GM12878 (cell line): ENCODE data around the gene MXRA8. TPM values are rescaled to one million over a fixed set of nuclear protein-coding genes. Genes with fewer than 3 reads are reported as not detected.

Source experiments
- ASH2L ChIP-seq: fragments of 300-600, 200-600 bp; sonication (generic); IDR thresholded peaks from 2 replicates; pipeline ENCODE4 v1.6.1; 2017; ENCODE audit warnings: low read depth, mild to moderate bottlenecking, borderline replicate concordance
- ATF7 ChIP-seq: fragments of 450-650 bp; IDR thresholded peaks from 2 replicates; pipeline ENCODE4 v1.6.1; 2016; ENCODE audit warnings: low read depth, mild to moderate bottlenecking
- BRCA1 ChIP-seq: IDR thresholded peaks from 2 replicates; pipeline ENCODE4 v1.6.1; 2011; ENCODE audit warnings: low read depth, low read length, improper control_type of control experiment
- CHD1 ChIP-seq: IDR thresholded peaks from 2 replicates; pipeline ENCODE4 v1.6.1; 2012; ENCODE audit warnings: low read depth, low read length, improper control_type of control experiment
- ESRRA ChIP-seq: IDR thresholded peaks from 2 replicates; pipeline ENCODE4 v1.6.1; 2012; ENCODE audit warnings: mild to moderate bottlenecking, low read length, improper control_type of control experiment
- EZH2 ChIP-seq: IDR thresholded peaks from 2 replicates; pipeline ENCODE4 v1.6.1; 2012; ENCODE audit warnings: low read depth, mild to moderate bottlenecking, control low read depth, inconsistent platforms, low read length, borderline replicate concordance; ENCODE audit not compliant: control insufficient read depth
- FOXM1 ChIP-seq: IDR thresholded peaks from 2 replicates; pipeline ENCODE4 v1.6.1; 2012; ENCODE audit warnings: low read depth, mild to moderate bottlenecking, inconsistent platforms, low read length, moderate library complexity
- MEF2A ChIP-seq: IDR thresholded peaks from 2 replicates; pipeline ENCODE4 v1.6.1; 2011; ENCODE audit warnings: low read depth, mild to moderate bottlenecking, low read length, moderate library complexity; ENCODE audit not compliant: insufficient read depth
- NBN ChIP-seq: fragments of 450-650 bp; IDR thresholded peaks from 2 replicates; pipeline ENCODE4 v1.6.1; 2016
- NFYB ChIP-seq: IDR thresholded peaks from 2 replicates; pipeline ENCODE4 v1.6.1; 2011; ENCODE audit warnings: low read depth, mild to moderate bottlenecking, low read length, improper control_type of control experiment, moderate library complexity; ENCODE audit not compliant: insufficient read depth
- NR2C1 ChIP-seq: fragments of 450-650 bp; IDR thresholded peaks from 2 replicates; pipeline ENCODE4 v1.6.1; 2017; ENCODE audit warnings: antibody characterized with exemption, mild to moderate bottlenecking, moderate library complexity
- NR2C2 ChIP-seq: IDR thresholded peaks from 2 replicates; pipeline ENCODE4 v1.6.1; 2011; ENCODE audit warnings: borderline replicate concordance, low read depth; ENCODE audit not compliant: control insufficient read depth, insufficient read length
- POU2F2 ChIP-seq: IDR thresholded peaks from 3 replicates; pipeline ENCODE4 v1.6.1; 2011; ENCODE audit warnings: low read depth, mild to moderate bottlenecking, low read length, borderline replicate concordance
- RUNX3 ChIP-seq: IDR thresholded peaks from 2 replicates; pipeline ENCODE4 v1.6.1; 2012; ENCODE audit warnings: low read length, inconsistent platforms
- SIN3A ChIP-seq: IDR thresholded peaks from 2 replicates; pipeline ENCODE4 v1.6.1; 2012; ENCODE audit warnings: low read depth, low read length, improper control_type of control experiment
- SMARCA5 ChIP-seq: fragments of 450-650 bp; IDR thresholded peaks from 2 replicates; pipeline ENCODE4 v1.6.1; 2017; ENCODE audit warnings: mild to moderate bottlenecking
- TARDBP ChIP-seq: IDR thresholded peaks from 2 replicates; pipeline ENCODE4 v1.6.1; 2016; ENCODE audit warnings: borderline replicate concordance
- TCF12 ChIP-seq: IDR thresholded peaks from 2 replicates; pipeline ENCODE4 v1.6.1; 2011; ENCODE audit warnings: low read depth, mild to moderate bottlenecking, low read length
- TCF3 ChIP-seq: IDR thresholded peaks from 2 replicates; pipeline ENCODE4 v1.6.1; 2012; ENCODE audit warnings: low read depth, mild to moderate bottlenecking, low read length, borderline replicate concordance; ENCODE audit not compliant: insufficient read depth
- polyA plus RNA-seq, 11 experiments: library from polyadenylated mRNA; depleted of rRNA in 4 of 11; unstranded in 6 of 11; stranded (reverse) in 5 of 11; fragments of >200 nt; fragmentation: Nextera tagmentation in 4 of 11; fragmentation: Illumina TruSeq in 1 of 11; extraction: Ambion mirVana in 4 of 11; extraction: Trizol in 1 of 11; gene quantifications; 1 replicate in 1 of 11; 2 replicates in 10 of 11; pipeline versions ENCODE4 v1.2.1 to v1.2.3, GENCODE V29; 2011 to 2016; ENCODE audit warnings: inconsistent platforms in 2 of 11, missing spikeins in 2 of 11, low read depth in 1 of 11
- total RNA-seq, 4 experiments: library from RNA; depleted of rRNA in 3 of 4; stranded (reverse); fragments of >200 nt in 3 of 4; fragmentation: Illumina TruSeq in 1 of 4; extraction: Trizol in 1 of 4; gene quantifications; 2 replicates each; pipeline versions ENCODE4 v1.2.1 to v1.2.3, GENCODE V29; 2013 to 2021
- TF ChIP-seq, protein P1 (sequence below): fragments of 450-650 bp; IDR thresholded peaks from 2 replicates; pipeline ENCODE4 v1.6.1; 2017; ENCODE audit warnings: antibody characterized with exemption, mild to moderate bottlenecking, moderate library complexity
- TF ChIP-seq, protein P2 (sequence below), 3 experiments: IDR thresholded peaks in 2 of 3; conservative IDR thresholded peaks in 1 of 3; 2 replicates each; pipeline ENCODE4 v1.5.1; 2011; ENCODE audit warnings: low read depth in 3 of 3, low read length in 3 of 3, mild to moderate bottlenecking in 3 of 3, control low read depth in 2 of 3, moderate library complexity in 2 of 3, inconsistent platforms in 1 of 3, mixed read lengths in 1 of 3; ENCODE audit not compliant: control insufficient read depth in 2 of 3, insufficient read depth in 1 of 3; ENCODE audit errors: extremely low read depth in 1 of 3
- TF ChIP-seq, protein P3 (sequence below): IDR thresholded peaks from 2 replicates; pipeline ENCODE4 v1.6.1; 2011; ENCODE audit warnings: low read depth, mild to moderate bottlenecking, low read length, moderate library complexity, borderline replicate concordance; ENCODE audit errors: extremely low read depth
- TF ChIP-seq, protein P4 (sequence below): fragments of 450-650 bp; conservative IDR thresholded peaks from 2 replicates; pipeline ENCODE4 v1.6.1; 2017; ENCODE audit warnings: mild to moderate bottlenecking, moderate library complexity

The MXRA8 gene
- total and polyA plus RNA-seq, 10 of the 15 experiments (the other 5 are each of a cell fraction or from before 2014, with no cell fraction given), result 0.11 to 0.54 (median 0.21) TPM; not detected in 6

- no peak for TF ChIP-seq NFYB
- peak; percentile 91 for TF ChIP-seq ATF7
- no peak for TF ChIP-seq FOXM1
- TF ChIP-seq ESRRA, result no peak; the same call in 1 of the 2 replicates
- no peak for TF ChIP-seq NR2C2
- TF ChIP-seq, protein P1, sequence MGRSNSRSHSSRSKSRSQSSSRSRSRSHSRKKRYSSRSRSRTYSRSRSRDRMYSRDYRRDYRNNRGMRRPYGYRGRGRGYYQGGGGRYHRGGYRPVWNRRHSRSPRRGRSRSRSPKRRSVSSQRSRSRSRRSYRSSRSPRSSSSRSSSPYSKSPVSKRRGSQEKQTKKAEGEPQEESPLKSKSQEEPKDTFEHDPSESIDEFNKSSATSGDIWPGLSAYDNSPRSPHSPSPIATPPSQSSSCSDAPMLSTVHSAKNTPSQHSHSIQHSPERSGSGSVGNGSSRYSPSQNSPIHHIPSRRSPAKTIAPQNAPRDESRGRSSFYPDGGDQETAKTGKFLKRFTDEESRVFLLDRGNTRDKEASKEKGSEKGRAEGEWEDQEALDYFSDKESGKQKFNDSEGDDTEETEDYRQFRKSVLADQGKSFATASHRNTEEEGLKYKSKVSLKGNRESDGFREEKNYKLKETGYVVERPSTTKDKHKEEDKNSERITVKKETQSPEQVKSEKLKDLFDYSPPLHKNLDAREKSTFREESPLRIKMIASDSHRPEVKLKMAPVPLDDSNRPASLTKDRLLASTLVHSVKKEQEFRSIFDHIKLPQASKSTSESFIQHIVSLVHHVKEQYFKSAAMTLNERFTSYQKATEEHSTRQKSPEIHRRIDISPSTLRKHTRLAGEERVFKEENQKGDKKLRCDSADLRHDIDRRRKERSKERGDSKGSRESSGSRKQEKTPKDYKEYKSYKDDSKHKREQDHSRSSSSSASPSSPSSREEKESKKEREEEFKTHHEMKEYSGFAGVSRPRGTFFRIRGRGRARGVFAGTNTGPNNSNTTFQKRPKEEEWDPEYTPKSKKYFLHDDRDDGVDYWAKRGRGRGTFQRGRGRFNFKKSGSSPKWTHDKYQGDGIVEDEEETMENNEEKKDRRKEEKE, result 0 out of 2 replicates have a peak, but pooled peaks have one; percentile 27
- peak; percentile 82 for TF ChIP-seq TARDBP
- TF ChIP-seq, protein P2, sequence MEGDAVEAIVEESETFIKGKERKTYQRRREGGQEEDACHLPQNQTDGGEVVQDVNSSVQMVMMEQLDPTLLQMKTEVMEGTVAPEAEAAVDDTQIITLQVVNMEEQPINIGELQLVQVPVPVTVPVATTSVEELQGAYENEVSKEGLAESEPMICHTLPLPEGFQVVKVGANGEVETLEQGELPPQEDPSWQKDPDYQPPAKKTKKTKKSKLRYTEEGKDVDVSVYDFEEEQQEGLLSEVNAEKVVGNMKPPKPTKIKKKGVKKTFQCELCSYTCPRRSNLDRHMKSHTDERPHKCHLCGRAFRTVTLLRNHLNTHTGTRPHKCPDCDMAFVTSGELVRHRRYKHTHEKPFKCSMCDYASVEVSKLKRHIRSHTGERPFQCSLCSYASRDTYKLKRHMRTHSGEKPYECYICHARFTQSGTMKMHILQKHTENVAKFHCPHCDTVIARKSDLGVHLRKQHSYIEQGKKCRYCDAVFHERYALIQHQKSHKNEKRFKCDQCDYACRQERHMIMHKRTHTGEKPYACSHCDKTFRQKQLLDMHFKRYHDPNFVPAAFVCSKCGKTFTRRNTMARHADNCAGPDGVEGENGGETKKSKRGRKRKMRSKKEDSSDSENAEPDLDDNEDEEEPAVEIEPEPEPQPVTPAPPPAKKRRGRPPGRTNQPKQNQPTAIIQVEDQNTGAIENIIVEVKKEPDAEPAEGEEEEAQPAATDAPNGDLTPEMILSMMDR (IDR thresholded peaks at IDR 0.05 in 2 of 3, conservative IDR thresholded peaks at IDR 0.05 in 1 of 3; ENCODE audit: control insufficient read depth in 2 of 3, extremely low read depth in 1 of 3, insufficient read depth in 1 of 3, low read depth in 3 of 3, low read length in 3 of 3), result peak in 2 of 3 experiments; percentile 33 to 35; a peak in 3 of 6 replicates
- peak; percentile 98; the same call in 1 of the 2 replicates for TF ChIP-seq ASH2L
- TF ChIP-seq EZH2, result no peak
- TF ChIP-seq NR2C1, result peak; percentile 97
- TF ChIP-seq, protein P3, sequence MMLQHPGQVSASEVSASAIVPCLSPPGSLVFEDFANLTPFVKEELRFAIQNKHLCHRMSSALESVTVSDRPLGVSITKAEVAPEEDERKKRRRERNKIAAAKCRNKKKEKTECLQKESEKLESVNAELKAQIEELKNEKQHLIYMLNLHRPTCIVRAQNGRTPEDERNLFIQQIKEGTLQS, result peak; percentile 28; the same call in 1 of the 2 replicates
- peak; percentile 75 for TF ChIP-seq MEF2A
- 0 out of 2 replicates have a peak, but pooled peaks have one; percentile 80 for TF ChIP-seq CHD1
- TF ChIP-seq, protein P4, sequence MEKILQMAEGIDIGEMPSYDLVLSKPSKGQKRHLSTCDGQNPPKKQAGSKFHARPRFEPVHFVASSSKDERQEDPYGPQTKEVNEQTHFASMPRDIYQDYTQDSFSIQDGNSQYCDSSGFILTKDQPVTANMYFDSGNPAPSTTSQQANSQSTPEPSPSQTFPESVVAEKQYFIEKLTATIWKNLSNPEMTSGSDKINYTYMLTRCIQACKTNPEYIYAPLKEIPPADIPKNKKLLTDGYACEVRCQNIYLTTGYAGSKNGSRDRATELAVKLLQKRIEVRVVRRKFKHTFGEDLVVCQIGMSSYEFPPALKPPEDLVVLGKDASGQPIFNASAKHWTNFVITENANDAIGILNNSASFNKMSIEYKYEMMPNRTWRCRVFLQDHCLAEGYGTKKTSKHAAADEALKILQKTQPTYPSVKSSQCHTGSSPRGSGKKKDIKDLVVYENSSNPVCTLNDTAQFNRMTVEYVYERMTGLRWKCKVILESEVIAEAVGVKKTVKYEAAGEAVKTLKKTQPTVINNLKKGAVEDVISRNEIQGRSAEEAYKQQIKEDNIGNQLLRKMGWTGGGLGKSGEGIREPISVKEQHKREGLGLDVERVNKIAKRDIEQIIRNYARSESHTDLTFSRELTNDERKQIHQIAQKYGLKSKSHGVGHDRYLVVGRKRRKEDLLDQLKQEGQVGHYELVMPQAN, result peak; percentile 74
- TF ChIP-seq TCF12, result no peak
- TF ChIP-seq TCF3, result peak; percentile 78; the same call in 1 of the 2 replicates
- peak; percentile 85 for TF ChIP-seq BRCA1
- peak; percentile 67; the same call in 2 of the 3 replicates for TF ChIP-seq POU2F2
- TF ChIP-seq SMARCA5, result peak; percentile 99
- TF ChIP-seq SIN3A, result peak; percentile 88; the same call in 1 of the 2 replicates
- peak; percentile 94 for TF ChIP-seq NBN
- TF ChIP-seq RUNX3, result peak; percentile 83
Measured at GRCh38 chr1:1374929-1375662, 16.7 kb upstream of the MXRA8 start, which contains the start of gene AURKAIP1 (continued).
